D721Med (cell line): ENCODE measurements around the gene GBX2.

ENCODE experiments used
- DNase-seq: peaks from one replicate; pipeline ENCODE4 v3.0.0; 2011; ENCODE audit warnings: low spot score; ENCODE audit not compliant: insufficient read length
- FAIRE-seq: peaks from 2 replicates; lab custom pipeline; 2011; peaks lifted over from hg19 to GRCh38; lab: Jason Lieb, UNC
- CTCF ChIP-seq: IDR thresholded peaks from 2 replicates; pipeline ENCODE4 v1.5.1; 2012; ENCODE audit warnings: mild to moderate bottlenecking, control low read depth; ENCODE audit not compliant: insufficient read depth; ENCODE audit errors: missing control alignments

Gene GBX2

GRCh38 chr2:236119003-236119402 lies 49.2 kb downstream of the GBX2 start:
- FAIRE-seq: no peak
- no peak for DNase-seq
- no peak for TF ChIP-seq CTCF

DNA sequence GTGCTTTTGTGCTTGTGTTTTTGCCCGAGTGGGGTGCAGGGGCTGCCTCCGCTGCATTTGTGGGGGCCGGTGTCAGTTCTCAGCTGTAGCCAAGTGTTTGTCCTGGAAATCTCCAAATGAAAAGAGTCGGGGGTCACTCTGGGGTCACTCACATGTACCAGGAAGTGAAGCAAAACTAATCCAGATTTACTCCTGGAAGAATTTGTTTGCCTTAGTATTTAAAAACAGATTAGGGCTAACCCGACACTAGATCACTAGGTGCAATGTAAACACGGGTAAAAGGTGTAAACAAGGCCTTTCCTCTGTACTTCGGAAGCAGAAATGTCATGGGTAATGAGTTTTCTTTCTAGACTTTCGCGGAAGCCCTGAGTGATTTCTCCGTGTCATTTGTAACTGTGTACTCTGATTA lies 50.3 kb downstream of the GBX2 start:
- TF ChIP-seq CTCF: no peak
- FAIRE-seq (no peak), DNase-seq (no peak)

DNA sequence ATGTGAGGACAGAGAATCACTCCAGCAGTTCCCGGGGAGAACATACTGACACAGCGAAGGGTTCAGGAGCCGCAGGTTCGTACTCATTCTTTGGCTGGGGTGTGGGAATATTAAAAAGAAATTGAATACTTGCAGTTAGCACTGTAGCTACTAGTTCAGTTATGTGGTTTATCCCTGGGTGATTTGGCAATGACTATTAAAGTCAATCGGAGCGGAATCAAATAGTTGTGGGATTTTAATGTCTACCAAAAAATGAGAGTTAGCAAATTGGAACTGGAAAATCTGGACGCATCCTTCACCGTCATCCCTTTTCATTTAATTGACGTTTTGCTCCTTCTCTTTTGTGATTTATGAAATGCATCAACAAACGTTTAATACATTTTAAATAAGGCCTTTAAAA lies 50.8 kb downstream of the GBX2 start:
- no peak for DNase-seq
- FAIRE-seq: no peak
- no peak for TF ChIP-seq CTCF
